HCT116 (cell line): ENCODE results near the gene WDR35. TPM values are rescaled to one million over a fixed set of nuclear protein-coding genes. Genes with fewer than 3 reads are reported as not detected.

Experiments used
- ATAC-seq: fragments of 200-7000 bp; cut with Tn5 transposase; 2 replicates; pipeline ENCODE4 v1.9.1; 2020; ENCODE audit warnings: mild to moderate bottlenecking, moderate library complexity
- BruUV-seq: library from RNA; stranded (reverse); fragments of 400-500 nt; replicated peaks from 2 replicates; lab custom pipeline; 2021; lab: Mats Ljungman, UMichigan
- CTCF ChIA-PET: fragments of 300-600 bp; sonication (Branson Sonifier 250); formaldehyde crosslinking; loops from one replicate; lab custom pipeline; 2021; ENCODE audit warnings: antibody characterized with exemption; lab: Charles Lee
- POLR2A ChIA-PET: fragments of 300-600, 350-600 bp; sonication (Branson Sonifier 250); formaldehyde crosslinking; loops from one replicate; lab custom pipeline; 2021; ENCODE audit warnings: antibody characterized with exemption; lab: Charles Lee
- RAD21 ChIA-PET, 2 experiments: fragments of 300-600 bp; sonication (Branson Sonifier 250); formaldehyde crosslinking; loops; one replicate each; lab custom pipeline; 2023; ENCODE audit warnings: low total read pairs in 2 of 2; ENCODE audit not compliant: uncharacterized antibody in 2 of 2, unreplicated experiment in 2 of 2, low non-redundant PET in 1 of 2; lab: Charles Lee
- DNase-seq: peaks from one replicate; pipeline ENCODE4 v3.0.0-alpha.2; 2010; ENCODE audit warnings: low read depth, low spot score
- H2AFZ ChIP-seq: fragments of 200-600 bp; shearing (Covaris generic), sonication (generic); 2 replicates; pipeline ENCODE4 v1.6.1; 2017; ENCODE audit warnings: low read depth, mixed run types, mixed read lengths, antibody characterized with exemption, low read length; ENCODE audit not compliant: poor library complexity, severe bottlenecking
- H3K27ac ChIP-seq: 2 replicates; pipeline ENCODE4 v1.5.1; 2012; ENCODE audit warnings: low read depth, low read length
- H3K27me3 ChIP-seq: fragments of 200-600 bp; sonication (generic); 2 replicates; pipeline ENCODE4 v1.6.1; 2016; ENCODE audit warnings: mixed run types, low read length, mixed read lengths; ENCODE audit not compliant: insufficient read depth
- H3K36me3 ChIP-seq, 2 experiments: fragments of 200-500 bp in 1 of 2; fragments of 200-600 bp in 1 of 2; sonication (Bioruptor generic) in 1 of 2; sonication (generic) in 1 of 2; 2 replicates each; pipeline versions ENCODE4 v1.5.1 to v1.6.1; 2014 to 2016; ENCODE audit warnings: low read length in 2 of 2, inconsistent platforms in 1 of 2, mixed read lengths in 1 of 2, mixed run types in 1 of 2; ENCODE audit not compliant: insufficient read depth in 2 of 2, control insufficient read depth in 1 of 2
- H3K4me1 ChIP-seq, 2 experiments: fragments of 200-600 bp in 1 of 2; sonication (generic) in 1 of 2; 2 replicates each; pipeline versions ENCODE4 v1.5.1 to v1.6.1; 2012 to 2017; ENCODE audit warnings: low read length in 2 of 2, inconsistent platforms in 1 of 2, mild to moderate bottlenecking in 1 of 2, mixed read lengths in 1 of 2, mixed run types in 1 of 2, moderate library complexity in 1 of 2; ENCODE audit not compliant: insufficient read depth in 2 of 2, control insufficient read depth in 1 of 2
- H3K4me2 ChIP-seq: fragments of 200-600 bp; sonication (generic); 2 replicates; pipeline ENCODE4 v1.6.1; 2017; ENCODE audit warnings: mixed run types, low read length, mixed read lengths
- H3K4me3 ChIP-seq, 2 experiments: fragments of 200-600 bp in 1 of 2; sonication (generic) in 1 of 2; replicated peaks in 1 of 2; 2 replicates each; pipeline ENCODE4 v1.5.1; 2011 to 2016; ENCODE audit warnings: low read length in 2 of 2, control low read depth in 1 of 2, low read depth in 1 of 2, mild to moderate bottlenecking in 1 of 2, mixed read lengths in 1 of 2, mixed run types in 1 of 2
- H3K79me2 ChIP-seq: fragments of 200-600 bp; sonication (generic); 2 replicates; pipeline ENCODE4 v1.6.1; 2017; ENCODE audit warnings: mild to moderate bottlenecking, mixed run types, low read length, moderate library complexity, mixed read lengths; ENCODE audit not compliant: insufficient read depth
- H3K9ac ChIP-seq: fragments of 200-600 bp; sonication (generic); 2 replicates; pipeline ENCODE4 v1.6.1; 2016; ENCODE audit warnings: low read length, mixed read lengths
- H3K9me2 ChIP-seq: fragments of 200-600 bp; sonication (generic), shearing (Covaris generic); 2 replicates; pipeline ENCODE4 v1.6.1; 2017; ENCODE audit warnings: mixed run types, mild to moderate bottlenecking, moderate library complexity; ENCODE audit not compliant: insufficient read depth
- H3K9me3 ChIP-seq, 2 experiments: fragments of 200-500 bp in 1 of 2; fragments of 200-600 bp in 1 of 2; sonication (Bioruptor generic) in 1 of 2; sonication (generic) in 1 of 2; 2 replicates each; pipeline ENCODE4 v1.6.1; 2014 to 2017; ENCODE audit warnings: low read length in 2 of 2, mixed read lengths in 2 of 2, inconsistent platforms in 1 of 2, low read depth in 1 of 2, mild to moderate bottlenecking in 1 of 2, mixed run types in 1 of 2, moderate library complexity in 1 of 2; ENCODE audit not compliant: control insufficient read depth in 1 of 2, insufficient read depth in 1 of 2
- H4K20me1 ChIP-seq: fragments of 200-600 bp; sonication (generic), shearing (Covaris generic); 2 replicates; pipeline ENCODE4 v1.6.1; 2017; ENCODE audit warnings: mixed run types, mild to moderate bottlenecking, moderate library complexity; ENCODE audit not compliant: insufficient read depth
- CBX3 ChIP-seq: IDR thresholded peaks from 2 replicates; pipeline ENCODE4 v1.6.1; 2012; ENCODE audit warnings: low read depth
- CTCF ChIP-seq, 3 experiments: fragments of 200-600 bp in 1 of 3; sonication (generic) in 1 of 3; IDR thresholded peaks in 2 of 3; conservative IDR thresholded peaks in 1 of 3; 2 replicates each; pipeline ENCODE4 v1.5.1; 2012 to 2017; ENCODE audit warnings: low read depth in 2 of 3, low read length in 2 of 3, antibody characterized with exemption in 1 of 3, borderline replicate concordance in 1 of 3, control low read depth in 1 of 3, mild to moderate bottlenecking in 1 of 3, mixed read lengths in 1 of 3, mixed run types in 1 of 3, moderate library complexity in 1 of 3; ENCODE audit not compliant: insufficient read depth in 1 of 3
- EZH2phosphoT487 ChIP-seq: fragments of 200-600 bp; IDR thresholded peaks from 2 replicates; pipeline ENCODE4 v1.6.1; 2018; ENCODE audit warnings: antibody characterized with exemption, borderline replicate concordance
- FOSL1 ChIP-seq: IDR thresholded peaks from 2 replicates; pipeline ENCODE4 v1.6.1; 2012; ENCODE audit warnings: low read depth
- JUND ChIP-seq: IDR thresholded peaks from 2 replicates; pipeline ENCODE4 v1.6.1; 2012
- MAX ChIP-seq: IDR thresholded peaks from 2 replicates; pipeline ENCODE4 v1.6.1; 2012
- POLR2A ChIP-seq: IDR thresholded peaks from 2 replicates; pipeline ENCODE4 v1.7.0; 2011; ENCODE audit warnings: borderline replicate concordance; ENCODE audit not compliant: insufficient read depth, insufficient read length; ENCODE audit errors: extremely low read depth
- POLR2AphosphoS5 ChIP-seq: IDR thresholded peaks from 2 replicates; pipeline ENCODE4 v1.6.1; 2011; ENCODE audit warnings: mild to moderate bottlenecking, low read depth, low read length, moderate library complexity
- REST ChIP-seq: IDR thresholded peaks from 2 replicates; pipeline ENCODE4 v1.6.1; 2012; ENCODE audit warnings: low read depth
- SRF ChIP-seq: IDR thresholded peaks from 2 replicates; pipeline ENCODE4 v1.6.1; 2012; ENCODE audit warnings: low read depth
- TCF7L2 ChIP-seq: IDR thresholded peaks from 2 replicates; pipeline ENCODE4 v1.7.0; 2011; ENCODE audit warnings: borderline replicate concordance, inconsistent platforms; ENCODE audit not compliant: insufficient read depth, insufficient read length; ENCODE audit errors: extremely low read depth
- YY1 ChIP-seq: IDR thresholded peaks from 2 replicates; pipeline ENCODE4 v1.6.1; 2011; ENCODE audit warnings: low read length, low read depth, moderate library complexity, mild to moderate bottlenecking; ENCODE audit not compliant: insufficient replicate concordance; ENCODE audit errors: extremely low read depth
- ZNF274 ChIP-seq: fragments of 200-500 bp; sonication (Bioruptor generic); IDR thresholded peaks from 2 replicates; pipeline ENCODE4 v1.6.1; 2014; ENCODE audit warnings: mild to moderate bottlenecking, low read depth, low read length, inconsistent platforms
- intact Hi-C: fragments of 100-400 bp; cut with micrococcal nuclease; formaldehyde crosslinking; loops from 2 replicates; pipeline ENCODE4 v1.10.0; 2022
- total RNA-seq: library from RNA; stranded (reverse); gene quantifications from one replicate; pipeline ENCODE4 v1.2.1, GENCODE V29; 2021; ENCODE audit not compliant: unreplicated experiment
- TF ChIP-seq, protein P1 (sequence below): IDR thresholded peaks from 2 replicates; pipeline ENCODE4 v1.6.1; 2012

The WDR35 gene
- total RNA-seq, 1 experiment from 2014 or later = 9.6 TPM

GRCh38 chr2:20021405-20022009 is 31.6 kb upstream of the WDR35 start:
- DNase-seq = no peak
- intact Hi-C loops = no loop called here
- no TSS peak for BruUV-seq

More at GRCh38 chr2:20021405-20022009, 31.6 kb upstream of the WDR35 start:
- RAD21 ChIA-PET = no interaction called here
- Histone ChIP-seq H3K9me2 (no peaks in the 10 kb centered on the region), H3K27me3 (no peaks in the 10 kb centered on the region), H3K4me3 (no peak overlapping the region), H3K9ac (no peak overlapping the region), H3K4me2 (no peak overlapping the region), H2AFZ (no peak overlapping the region), H3K4me1 (no peaks in the 10 kb centered on the region), H3K79me2 (no peaks in the 10 kb centered on the region), H4K20me1 (no peaks in the 10 kb centered on the region), H3K9me3 (no peaks in the 10 kb centered on the region), H3K36me3 (no peaks in the 10 kb centered on the region), H3K27ac (no peak overlapping the region)
- CTCF ChIA-PET = no interaction called here
- POLR2A ChIA-PET = no interaction called here
- TF ChIP-seq SRF (no peak), REST (no peak), JUND (no peak), YY1 (no peak), POLR2A (no peak), CTCF (IDR thresholded peaks at IDR 0.05 in 2 of 3, conservative IDR thresholded peaks at IDR 0.05 in 1 of 3; ENCODE audit: borderline replicate concordance in 1 of 3, insufficient read depth in 1 of 3, low read depth in 2 of 3, low read length in 2 of 3) (no peak), CBX3 (no peak), MAX (no peak), POLR2AphosphoS5 (no peak), EZH2phosphoT487 (no peak), FOSL1 (no peak), TCF7L2 (no peak), ZNF274 (no peak)
- TF ChIP-seq, protein P1, sequence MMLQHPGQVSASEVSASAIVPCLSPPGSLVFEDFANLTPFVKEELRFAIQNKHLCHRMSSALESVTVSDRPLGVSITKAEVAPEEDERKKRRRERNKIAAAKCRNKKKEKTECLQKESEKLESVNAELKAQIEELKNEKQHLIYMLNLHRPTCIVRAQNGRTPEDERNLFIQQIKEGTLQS = no peak
- no peak for ATAC-seq
